Ectodermal cell (in vitro differentiated cells): ENCODE measurements around the gene PLEKHS1.

ENCODE experiments used
- H3K27ac ChIP-seq: 2 replicates; pipeline ENCODE4 v1.7.0; 2013; ENCODE audit warnings: mild to moderate bottlenecking, low read depth, low read length; ENCODE audit not compliant: insufficient read depth, poor library complexity, severe bottlenecking
- H3K27me3 ChIP-seq: 2 replicates; pipeline ENCODE4 v1.7.0; 2013; ENCODE audit warnings: mild to moderate bottlenecking, low read length; ENCODE audit not compliant: insufficient read depth, control insufficient read depth, poor library complexity, severe bottlenecking
- H3K36me3 ChIP-seq: one replicate; pipeline ENCODE4 v1.7.0; 2013; ENCODE audit warnings: low read length; ENCODE audit not compliant: control insufficient read depth, insufficient read depth
- H3K4me1 ChIP-seq: one replicate; pipeline ENCODE4 v1.7.0; 2013; ENCODE audit warnings: low read length; ENCODE audit not compliant: control insufficient read depth, insufficient read depth
- H3K4me3 ChIP-seq: 2 replicates; pipeline ENCODE4 v1.7.0; 2013; ENCODE audit warnings: low read depth, low read length, control low read depth; ENCODE audit not compliant: insufficient read depth
- H3K9me3 ChIP-seq: 2 replicates; pipeline ENCODE4 v1.7.0; 2013; ENCODE audit warnings: mild to moderate bottlenecking, low read length, moderate library complexity; ENCODE audit not compliant: control insufficient read depth
- WGBS, 2 experiments: methylation state at CpG; one replicate each; pipeline ENCODE4 v1.1.7; 2013; ENCODE audit warnings: missing lambda C conversion rate in 2 of 2; 5-methylcytosine and 5-hydroxymethylcytosine counted together

The PLEKHS1 gene

DNA sequence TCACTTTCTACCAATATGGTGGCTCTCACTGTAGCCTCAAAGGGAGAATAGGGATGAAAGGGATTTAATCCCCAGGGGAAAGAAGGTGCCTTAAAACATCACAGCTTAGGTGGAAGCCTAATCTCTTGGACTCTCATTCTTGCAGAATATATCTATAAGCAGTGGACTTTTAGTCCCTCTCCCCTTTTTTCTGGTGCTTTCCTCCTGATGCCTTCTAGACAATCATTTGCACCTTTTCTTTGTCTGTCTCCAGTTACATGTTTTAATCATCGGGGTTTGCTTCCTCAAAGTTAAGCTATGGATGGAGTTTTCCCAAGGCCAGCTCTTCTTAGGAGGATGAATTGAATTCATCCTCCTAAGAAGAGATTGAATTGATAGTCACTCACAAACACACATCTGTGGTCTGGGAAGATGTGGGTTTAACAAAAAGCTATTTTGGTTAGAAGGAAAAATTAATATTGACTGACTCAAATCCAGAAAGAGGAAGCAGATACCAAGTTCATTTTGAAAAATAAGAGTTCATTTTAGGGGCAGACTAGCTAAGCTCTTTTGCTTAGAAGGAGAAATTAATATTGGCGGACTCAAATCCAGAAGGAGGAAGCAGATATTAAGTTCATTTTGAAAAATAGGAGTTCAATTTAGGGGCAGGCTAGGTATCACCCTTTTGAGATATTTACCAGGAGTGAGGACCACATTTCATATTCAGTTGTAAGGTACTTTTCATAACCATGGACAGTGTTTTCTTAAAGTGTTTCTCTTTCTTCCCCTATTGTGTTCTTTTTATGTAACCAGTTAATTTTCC, 35.2 kb upstream of the PLEKHS1 start:
- Histone ChIP-seq H3K4me3 (no peak overlapping the region), H3K4me1 (peaks cover 7% of the 10 kb centered on the region), H3K9me3 (no peaks in the 10 kb centered on the region), H3K27ac (no peak overlapping the region), H3K36me3 (no peaks in the 10 kb centered on the region), H3K27me3 (no peaks in the 10 kb centered on the region)
- WGBS, 2 experiments, result 80 to 81% methylated on average over 2 of the region's 2 CpGs

DNA sequence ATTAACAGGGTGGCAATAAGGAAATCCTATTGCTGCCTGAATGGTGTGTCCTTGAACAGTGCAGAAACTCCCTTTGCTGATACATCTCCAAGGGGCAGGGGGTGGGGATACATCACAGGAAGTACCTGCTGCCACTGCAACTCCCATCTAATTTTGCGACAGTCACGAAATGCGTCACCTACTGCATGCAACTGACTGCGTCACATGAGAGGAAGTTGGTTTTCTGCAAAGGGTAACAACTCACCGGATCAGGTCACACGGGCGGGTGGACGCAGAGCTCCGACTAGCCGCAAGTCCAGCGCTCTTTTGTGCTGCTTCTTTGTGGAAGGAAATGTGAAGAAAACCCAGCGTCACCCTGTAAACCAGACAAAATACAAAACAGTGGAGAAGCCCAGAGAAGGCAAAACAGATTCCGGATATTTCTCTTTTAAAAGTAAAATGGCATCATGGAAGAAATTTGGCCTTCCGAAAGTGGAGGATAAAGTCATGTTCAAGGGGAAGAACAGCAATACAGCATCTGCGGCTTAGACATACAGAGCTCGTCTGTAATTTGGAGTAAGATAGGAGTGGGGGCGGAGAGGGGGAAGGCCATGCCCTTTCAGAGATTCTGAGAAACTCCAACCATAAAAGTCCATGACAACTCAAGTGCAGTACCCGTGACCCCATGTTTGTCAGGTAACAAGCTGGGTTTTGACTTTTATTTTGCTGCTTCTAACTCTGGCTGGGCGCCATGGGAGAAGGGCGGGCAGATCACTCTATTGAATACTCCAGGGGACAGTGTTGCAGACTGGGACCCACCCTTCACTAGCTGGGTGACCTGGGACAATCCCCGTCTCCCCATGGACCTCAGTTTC, 32.3 kb upstream of the PLEKHS1 start:
- H3K36me3 ChIP-seq, result no peaks in the 10 kb centered on the region
- H3K9me3 ChIP-seq, result no peaks in the 10 kb centered on the region
- H3K27ac ChIP-seq, result no peak overlapping the region
- H3K27me3 ChIP-seq, result no peaks in the 10 kb centered on the region
- no peak overlapping the region for H3K4me3 ChIP-seq
- no peaks in the 10 kb centered on the region for H3K4me1 ChIP-seq
- 92 to 95% methylated on average over 21 of the region's 21 CpGs for WGBS, 2 experiments

DNA sequence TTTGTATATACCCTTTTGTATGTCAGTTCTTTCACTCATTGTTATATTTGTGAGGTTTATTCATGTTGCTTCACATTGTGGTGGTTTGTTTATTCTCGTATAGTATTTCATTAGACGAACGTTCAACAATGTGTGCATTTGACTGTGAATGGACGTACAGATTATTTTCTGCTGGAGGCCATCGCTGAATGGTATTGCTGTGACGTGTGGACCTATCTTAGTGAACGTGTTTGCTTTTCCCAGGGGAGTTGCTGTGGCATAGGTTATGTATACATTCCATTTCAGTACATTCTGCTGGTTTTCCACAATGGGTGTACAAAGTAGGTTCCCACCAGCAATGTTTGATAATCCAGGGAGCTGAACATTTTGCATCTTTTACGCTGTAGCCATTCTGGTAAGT, 31.1 kb upstream of the PLEKHS1 start:
- Histone ChIP-seq H3K27me3 (no peaks in the 10 kb centered on the region), H3K36me3 (no peaks in the 10 kb centered on the region), H3K4me1 (no peaks in the 10 kb centered on the region), H3K9me3 (no peaks in the 10 kb centered on the region), H3K27ac (no peak overlapping the region), H3K4me3 (no peak overlapping the region)
- 93 to 96% methylated on average over 8 of the region's 8 CpGs for WGBS, 2 experiments

DNA sequence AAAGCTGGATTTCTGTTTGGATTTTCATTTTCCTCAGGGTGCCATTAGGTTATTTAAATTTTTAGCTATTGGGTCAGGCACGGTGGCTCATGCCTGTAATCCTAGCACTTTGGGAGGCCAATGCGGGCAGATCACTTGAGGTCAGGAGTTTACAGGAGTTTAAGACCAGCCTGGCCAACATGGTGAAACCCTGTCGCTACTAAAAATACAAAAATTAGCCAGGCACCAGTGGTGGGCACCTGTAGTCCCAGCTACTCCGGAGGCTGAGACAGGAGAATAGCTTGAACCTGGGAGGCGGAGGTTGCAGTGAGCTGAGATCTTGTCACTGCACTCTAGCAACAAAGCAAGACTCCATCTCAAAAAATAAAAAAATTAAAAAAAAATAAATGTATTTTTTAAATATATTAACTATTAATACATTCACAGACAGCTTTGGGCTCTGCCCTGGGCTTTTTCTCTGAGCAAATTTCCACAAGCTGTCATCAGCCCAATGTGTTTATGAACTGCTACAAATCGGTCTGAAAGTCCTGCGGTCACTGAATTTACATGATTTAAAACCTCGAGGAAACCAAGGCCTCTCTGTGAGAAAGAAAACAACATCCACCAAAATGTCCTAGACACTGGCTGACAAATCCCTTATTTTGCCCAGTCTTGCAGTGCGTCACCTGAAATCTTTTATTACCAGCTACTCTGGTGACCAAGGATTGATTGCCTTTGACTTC, 19.2 kb upstream of the PLEKHS1 start:
- Histone ChIP-seq H3K4me1 (no peaks in the 10 kb centered on the region), H3K27ac (no peak overlapping the region), H3K36me3 (peaks cover 4% of the 10 kb centered on the region), H3K4me3 (no peak overlapping the region), H3K9me3 (no peaks in the 10 kb centered on the region), H3K27me3 (no peaks in the 10 kb centered on the region)
- 91 to 94% methylated on average over 9 of the region's 9 CpGs for WGBS, 2 experiments

DNA sequence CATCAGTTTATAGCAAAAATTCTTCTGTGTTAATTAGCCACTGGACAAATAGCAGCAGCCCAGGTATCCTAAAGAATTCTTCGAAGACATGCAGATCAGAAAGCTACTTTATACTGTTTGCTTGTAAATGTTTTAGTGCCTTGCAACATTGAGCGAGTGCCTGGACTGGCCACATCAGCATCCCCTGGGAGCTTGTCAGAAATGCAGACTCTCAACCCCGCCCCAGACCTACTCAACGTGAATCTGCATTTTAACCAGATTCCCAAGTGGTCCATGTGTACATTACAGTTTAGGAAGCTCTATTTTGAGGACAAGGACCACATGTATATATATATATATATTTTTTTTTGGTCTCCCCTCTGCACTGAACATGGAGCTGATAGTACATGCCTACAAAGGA, 18.5 kb upstream of the PLEKHS1 start:
- 84 to 89% methylated on average over 4 of the region's 4 CpGs for WGBS, 2 experiments
- H3K27ac ChIP-seq, result no peak overlapping the region
- H3K27me3 ChIP-seq, result no peaks in the 10 kb centered on the region
- no peak overlapping the region for H3K4me3 ChIP-seq
- H3K36me3 ChIP-seq, result peaks cover 4% of the 10 kb centered on the region
- no peaks in the 10 kb centered on the region for H3K4me1 ChIP-seq
- H3K9me3 ChIP-seq, result no peaks in the 10 kb centered on the region

DNA sequence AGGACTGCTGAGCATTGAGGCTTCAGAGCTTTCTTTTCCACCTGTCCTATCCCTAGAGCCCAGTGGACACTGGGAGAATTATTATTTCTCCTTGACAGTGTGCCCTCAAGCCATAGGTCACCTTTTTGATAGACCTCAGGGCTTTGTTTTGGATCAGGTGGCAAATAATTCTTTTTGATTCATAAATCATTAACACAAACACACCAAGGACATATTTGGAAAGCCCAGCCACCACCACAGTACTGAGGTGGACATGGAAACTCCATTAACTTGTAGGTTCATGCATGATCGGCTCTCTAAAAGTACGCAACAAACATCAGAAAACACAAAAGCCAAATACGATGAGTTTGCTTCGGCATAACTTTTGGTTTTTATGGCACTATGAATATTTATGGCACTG, 17.8 kb upstream of the PLEKHS1 start:
- WGBS, 2 experiments, result 86 to 87% methylated on average over 4 of the region's 4 CpGs
- H3K36me3 ChIP-seq, result peaks cover 4% of the 10 kb centered on the region

DNA sequence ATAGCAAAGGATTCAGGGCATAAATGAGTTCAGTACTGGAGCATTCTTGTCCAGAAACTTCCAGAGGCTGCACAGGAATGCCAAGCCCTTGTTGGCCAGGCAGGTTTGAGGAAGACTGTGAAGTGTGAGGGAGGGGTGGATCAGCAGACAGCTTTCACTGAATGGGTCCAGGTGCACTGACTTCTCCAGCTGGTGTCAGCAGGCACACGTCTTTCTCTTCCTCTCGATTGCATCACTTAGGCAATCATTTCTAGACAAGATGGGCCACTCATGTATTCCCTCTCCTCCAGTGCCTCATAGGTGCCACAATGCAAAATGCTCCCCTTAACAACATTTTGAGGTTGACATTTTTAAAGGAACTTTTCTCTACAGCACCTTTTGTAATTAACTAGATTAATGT, 15.6 kb upstream of the PLEKHS1 start:
- H3K27ac ChIP-seq, result no peak overlapping the region
- WGBS, 2 experiments, result 64 to 67% methylated on average over 2 of the region's 2 CpGs

More for the DNA sequence above, 17.8 kb upstream of the PLEKHS1 start:
- no peaks in the 10 kb centered on the region for H3K4me1 ChIP-seq
- no peak overlapping the region for H3K4me3 ChIP-seq
- no peaks in the 10 kb centered on the region for H3K9me3 ChIP-seq
- no peaks in the 10 kb centered on the region for H3K27me3 ChIP-seq
- no peak overlapping the region for H3K27ac ChIP-seq

DNA sequence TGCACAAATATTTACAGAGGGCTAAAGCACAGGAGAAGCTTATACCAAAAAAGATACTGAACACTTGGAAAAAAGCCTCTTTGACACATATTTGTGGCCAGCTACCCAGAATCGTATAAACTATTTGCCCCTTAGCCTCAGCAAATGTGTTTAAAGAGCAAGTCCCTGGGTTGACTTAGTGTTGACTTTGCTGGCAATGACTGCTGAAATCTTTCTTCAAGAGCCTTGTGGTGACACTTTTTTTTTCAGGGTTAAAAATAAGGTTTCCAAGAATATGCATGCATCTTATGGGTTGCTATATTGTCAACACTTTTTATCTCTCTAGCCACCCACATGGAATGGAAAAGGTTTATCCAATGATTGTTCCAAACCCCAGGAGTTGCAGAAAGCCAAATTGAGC, 14.9 kb upstream of the PLEKHS1 start:
- Histone ChIP-seq H3K9me3 (no peaks in the 10 kb centered on the region), H3K36me3 (no peaks in the 10 kb centered on the region), H3K4me1 (no peaks in the 10 kb centered on the region), H3K27ac (no peak overlapping the region), H3K27me3 (no peaks in the 10 kb centered on the region), H3K4me3 (no peak overlapping the region)
- WGBS, 2 experiments, result 80 to 87% methylated on average over 1 of the region's 1 CpG

More for the DNA sequence above, 15.6 kb upstream of the PLEKHS1 start:
- no peaks in the 10 kb centered on the region for H3K9me3 ChIP-seq
- H3K4me1 ChIP-seq, result no peaks in the 10 kb centered on the region
- no peak overlapping the region for H3K4me3 ChIP-seq
- H3K36me3 ChIP-seq, result no peaks in the 10 kb centered on the region
- H3K27me3 ChIP-seq, result no peaks in the 10 kb centered on the region

DNA sequence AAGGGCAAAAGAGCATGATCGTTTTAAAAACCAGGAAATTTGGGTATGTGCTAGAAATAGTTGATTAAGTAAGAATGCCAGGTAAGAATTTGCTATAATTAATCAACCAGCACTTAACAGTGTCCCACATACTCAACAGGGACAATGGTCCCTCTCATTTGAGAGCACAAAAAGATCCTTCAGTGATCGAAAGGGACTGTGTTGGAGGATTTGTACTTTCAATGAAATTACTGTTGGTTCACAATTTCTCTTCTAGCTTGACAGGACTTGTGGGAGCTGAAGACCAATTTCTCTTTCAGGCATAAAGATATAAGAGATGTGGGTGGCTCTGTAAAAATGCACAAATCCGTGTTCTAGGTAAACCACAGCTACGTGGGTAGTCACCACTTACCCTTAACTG, 12.5 kb upstream of the PLEKHS1 start:
- no peak overlapping the region for H3K27ac ChIP-seq
- H3K9me3 ChIP-seq, result no peaks in the 10 kb centered on the region
- 86 to 87% methylated on average over 2 to 4 of the region's 4 CpGs for WGBS, 2 experiments
- no peaks in the 10 kb centered on the region for H3K27me3 ChIP-seq
- no peak overlapping the region for H3K4me3 ChIP-seq
- no peaks in the 10 kb centered on the region for H3K36me3 ChIP-seq
- H3K4me1 ChIP-seq, result no peaks in the 10 kb centered on the region

DNA sequence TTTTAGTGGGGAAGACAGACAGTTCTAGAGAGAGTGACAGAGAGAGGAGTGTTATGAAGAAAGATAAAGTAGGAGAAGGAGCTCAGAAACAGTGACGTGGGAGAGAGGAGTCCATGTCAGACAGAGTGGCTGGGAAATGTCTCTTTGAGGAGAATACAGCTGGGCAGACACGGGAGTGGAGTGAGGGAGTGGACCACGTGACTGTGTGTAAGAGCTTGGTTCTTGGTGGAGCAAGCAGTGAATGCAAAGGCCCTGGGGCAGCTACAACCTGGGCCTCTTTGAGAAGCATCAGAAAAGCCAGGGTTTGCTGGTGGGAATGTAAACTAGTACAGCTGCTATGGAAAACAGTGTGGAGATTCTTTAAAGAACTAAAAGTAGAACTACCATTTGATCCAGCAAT, 11.9 kb upstream of the PLEKHS1 start:
- 87 to 88% methylated on average over 3 of the region's 3 CpGs for WGBS, 2 experiments
- no peak overlapping the region for H3K27ac ChIP-seq
- H3K9me3 ChIP-seq, result no peaks in the 10 kb centered on the region
- H3K27me3 ChIP-seq, result no peaks in the 10 kb centered on the region
- no peaks in the 10 kb centered on the region for H3K4me1 ChIP-seq
- no peaks in the 10 kb centered on the region for H3K36me3 ChIP-seq
- no peak overlapping the region for H3K4me3 ChIP-seq
